A673 (cell line): ENCODE measurements around the gene JPT1.

Experiments used
- EZH2 ChIP-seq: fragments of 200-600 bp; sonication (generic); IDR thresholded peaks from 2 replicates; pipeline ENCODE4 v1.6.1; 2017; ENCODE audit warnings: borderline replicate concordance, low read depth, mild to moderate bottlenecking, mixed read lengths, antibody characterized with exemption, low read length; ENCODE audit not compliant: poor library complexity, severe bottlenecking
- TF ChIP-seq, protein P1 (sequence below): fragments of 300-800, 200-600 bp; sonication (generic); conservative IDR thresholded peaks from 2 replicates; pipeline ENCODE4 v1.5.1; 2017; ENCODE audit warnings: low read depth, mild to moderate bottlenecking, antibody characterized with exemption, low read length, moderate library complexity, mixed read lengths

DNA sequence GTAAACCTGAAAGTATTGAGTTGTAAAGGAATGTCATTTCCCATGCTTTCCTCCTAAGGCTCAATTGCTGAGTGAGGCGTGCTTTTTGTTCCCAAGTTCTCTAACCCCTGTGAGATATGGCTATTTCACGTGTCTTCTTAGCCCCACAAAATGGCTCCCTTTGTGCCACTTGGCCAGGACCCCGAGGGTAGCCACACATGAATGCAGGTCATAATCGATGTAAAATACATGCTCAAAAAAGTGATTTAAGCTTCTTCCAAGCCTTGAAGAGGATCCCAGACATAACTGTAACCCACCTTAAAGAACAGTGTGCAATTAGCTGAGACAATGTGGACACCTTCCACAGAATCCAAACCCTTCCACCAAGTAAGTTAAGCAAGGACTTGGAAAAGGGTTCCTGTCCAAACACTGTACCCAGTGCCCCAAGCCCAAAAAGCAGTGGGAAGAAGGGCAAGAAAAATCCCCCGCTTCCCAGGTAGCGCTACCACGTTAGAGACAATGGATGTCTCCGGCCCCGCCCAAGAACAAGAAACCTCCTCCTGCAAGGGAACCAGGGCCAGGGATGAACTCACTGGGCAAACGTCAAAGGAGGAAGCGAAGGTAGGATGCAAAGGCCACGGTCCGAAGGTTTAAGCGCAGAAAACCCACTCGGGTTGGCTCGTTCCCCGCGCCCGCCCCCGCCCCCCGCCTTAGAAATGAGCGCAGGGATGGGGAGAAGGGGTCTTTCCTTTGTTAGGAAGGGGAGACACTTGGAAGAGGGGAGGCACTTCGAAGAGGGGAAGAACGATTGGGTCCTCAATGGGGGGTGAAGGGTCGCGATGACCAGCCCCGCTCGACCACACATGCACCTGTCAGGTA is 1.2 kb downstream of the JPT1 start:
- TF ChIP-seq, protein P1, sequence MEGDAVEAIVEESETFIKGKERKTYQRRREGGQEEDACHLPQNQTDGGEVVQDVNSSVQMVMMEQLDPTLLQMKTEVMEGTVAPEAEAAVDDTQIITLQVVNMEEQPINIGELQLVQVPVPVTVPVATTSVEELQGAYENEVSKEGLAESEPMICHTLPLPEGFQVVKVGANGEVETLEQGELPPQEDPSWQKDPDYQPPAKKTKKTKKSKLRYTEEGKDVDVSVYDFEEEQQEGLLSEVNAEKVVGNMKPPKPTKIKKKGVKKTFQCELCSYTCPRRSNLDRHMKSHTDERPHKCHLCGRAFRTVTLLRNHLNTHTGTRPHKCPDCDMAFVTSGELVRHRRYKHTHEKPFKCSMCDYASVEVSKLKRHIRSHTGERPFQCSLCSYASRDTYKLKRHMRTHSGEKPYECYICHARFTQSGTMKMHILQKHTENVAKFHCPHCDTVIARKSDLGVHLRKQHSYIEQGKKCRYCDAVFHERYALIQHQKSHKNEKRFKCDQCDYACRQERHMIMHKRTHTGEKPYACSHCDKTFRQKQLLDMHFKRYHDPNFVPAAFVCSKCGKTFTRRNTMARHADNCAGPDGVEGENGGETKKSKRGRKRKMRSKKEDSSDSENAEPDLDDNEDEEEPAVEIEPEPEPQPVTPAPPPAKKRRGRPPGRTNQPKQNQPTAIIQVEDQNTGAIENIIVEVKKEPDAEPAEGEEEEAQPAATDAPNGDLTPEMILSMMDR: no peak
- TF ChIP-seq EZH2: no peak
